Stimulated activated CD8-positive, alpha-beta memory T cell treated with anti-CD3 and anti-CD28 coated beads, Interleukin-4, amount 100 ng/mL, for 4 hours (primary cell): ENCODE results near the gene SYT7.

Source experiments
- DNase-seq, 2 donors: peaks; one replicate each; pipeline ENCODE4 v3.0.0-alpha.2; 2020; ENCODE audit warnings: low read depth in 2 of 2, low spot score in 1 of 2

SYT7 gene

GRCh38 chr11:61518032-61518795 is 62.7 kb downstream of the SYT7 start:
- DNase-seq: no peak

- DNase-seq: peak in 1 of 2 donors; percentile 38
Observed at GRCh38 chr11:61516675-61517572, 64.0 kb downstream of the SYT7 start.

GRCh38 chr11:61516191-61516590 is 64.7 kb downstream of the SYT7 start:
- DNase-seq: no peak

- DNase-seq: no peak
Observed at GRCh38 chr11:61515686-61516085, 65.2 kb downstream of the SYT7 start.

- no peak for DNase-seq
Observed at GRCh38 chr11:61514050-61514917, 66.6 kb downstream of the SYT7 start.

- DNase-seq: no peak
Observed at GRCh38 chr11:61513143-61513765, 67.6 kb downstream of the SYT7 start.

GRCh38 chr11:61512435-61512834 is 68.4 kb downstream of the SYT7 start:
- no peak for DNase-seq

- DNase-seq: no peak
Observed at GRCh38 chr11:61511383-61511782, 69.5 kb downstream of the SYT7 start.

- DNase-seq: no peak
Observed at GRCh38 chr11:61510974-61511373, 69.9 kb downstream of the SYT7 start.

GRCh38 chr11:61510166-61510919 is 70.5 kb downstream of the SYT7 start:
- no peak for DNase-seq

GRCh38 chr11:61509043-61510029 is 71.5 kb downstream of the SYT7 start:
- peak in 1 of 2 donors; percentile 21 for DNase-seq

GRCh38 chr11:61507962-61508861 is 72.7 kb downstream of the SYT7 start, which contains the start of gene LRRC10B:
LRRC10B (plus strand) TSS chr11:61508749; CDS start chr11:61508999, 250 bp downstream.
- no peak for DNase-seq

GRCh38 chr11:61507012-61507768 is 73.7 kb downstream of the SYT7 start:
- no peak for DNase-seq

- no peak for DNase-seq
Observed at GRCh38 chr11:61505640-61506155, 75.2 kb downstream of the SYT7 start.

- no peak for DNase-seq
Observed at GRCh38 chr11:61505106-61505505, 75.8 kb downstream of the SYT7 start.

- no peak for DNase-seq
Observed at GRCh38 chr11:61503135-61503770, 77.6 kb downstream of the SYT7 start.
